HepG2 (cell line): ENCODE results near the gene KIF21B. TPM values are rescaled to one million over a fixed set of nuclear protein-coding genes. Genes with fewer than 3 reads are reported as not detected.

Experiments
- ATAC-seq: fragments of 200-7000 bp; cut with Tn5 transposase; 3 replicates; pipeline ENCODE4 v1.9.1; 2020; ENCODE audit warnings: mild to moderate bottlenecking, moderate library complexity
- BruUV-seq: library from RNA; stranded (reverse); fragments of 400-500 nt; replicated peaks from 2 replicates; lab custom pipeline; 2021; lab: Mats Ljungman, UMichigan
- CTCF ChIA-PET: fragments of 300-600 bp; formaldehyde crosslinking; extraction: SDS; loops from one replicate; lab custom pipeline; 2021; ENCODE audit warnings: low total read pairs, inconsistent platforms, low intra/inter-chr PET ratio; lab: Yijun Ruan, JAX
- POLR2A ChIA-PET: fragments of 350-600 bp; sonication (Branson Sonifier 250); formaldehyde crosslinking; loops from one replicate; lab custom pipeline; 2020; ENCODE audit warnings: antibody characterized with exemption, inconsistent platforms; lab: Yijun Ruan, JAX
- DNase-seq: peaks from one replicate; pipeline ENCODE4 v3.0.0-alpha.2; 2015; ENCODE audit warnings: low spot score
- FAIRE-seq: peaks from 3 replicates; lab custom pipeline; 2011; peaks lifted over from hg19 to GRCh38; lab: Jason Lieb, UNC
- H2AFZ ChIP-seq: one replicate; pipeline ENCODE4 v1.6.1; 2011; ENCODE audit warnings: low read length, inconsistent platforms
- H3K27ac ChIP-seq: fragments of 300-600 bp; 3 replicates; pipeline ENCODE4 v1.8.0; 2011; ENCODE audit warnings: mixed run types, mild to moderate bottlenecking, mixed read lengths, low read length, inconsistent platforms; ENCODE audit not compliant: insufficient read depth; ENCODE audit errors: extremely low read length
- H3K27me3 ChIP-seq, 2 experiments: fragments of 200-600 bp in 1 of 2; 2 replicates in 1 of 2; 3 replicates in 1 of 2; pipeline versions ENCODE4 v1.6.0 to v1.8.0; 2011; ENCODE audit warnings: low read length in 2 of 2, mild to moderate bottlenecking in 2 of 2, moderate library complexity in 2 of 2, inconsistent platforms in 1 of 2; ENCODE audit not compliant: insufficient read depth in 2 of 2, control insufficient read depth in 1 of 2
- H3K36me3 ChIP-seq, 2 experiments: fragments of 200-600 bp in 1 of 2; replicated peaks in 1 of 2; 2 replicates in 1 of 2; 3 replicates in 1 of 2; pipeline versions ENCODE4 v1.5.1 to v1.8.0; 2011; ENCODE audit warnings: low read length in 2 of 2, inconsistent platforms in 1 of 2; ENCODE audit not compliant: insufficient read depth in 2 of 2, control insufficient read depth in 1 of 2
- H3K4me1 ChIP-seq: 2 replicates; pipeline ENCODE4 v1.5.1; 2012; ENCODE audit warnings: low read length, inconsistent platforms; ENCODE audit not compliant: insufficient read depth
- H3K4me2 ChIP-seq: 2 replicates; pipeline ENCODE4 v1.6.0; 2011; ENCODE audit warnings: low read depth, low read length, inconsistent platforms
- H3K4me3 ChIP-seq, 3 experiments: fragments of 200-600 bp in 1 of 3; sonication (generic), shearing (Covaris generic) in 1 of 3; replicated peaks in 1 of 3; 2 replicates each; pipeline ENCODE4 v1.5.1; 2011 to 2016; ENCODE audit warnings: low read length in 3 of 3, inconsistent platforms in 2 of 3, low read depth in 2 of 3, mild to moderate bottlenecking in 2 of 3, control low read depth in 1 of 3, mixed read lengths in 1 of 3; ENCODE audit not compliant: insufficient read depth in 1 of 3
- H3K79me2 ChIP-seq: one replicate; pipeline ENCODE4 v1.6.1; 2011; ENCODE audit warnings: low read length, inconsistent platforms; ENCODE audit not compliant: insufficient read depth
- H3K9ac ChIP-seq: 2 replicates; pipeline ENCODE4 v1.6.0; 2011; ENCODE audit warnings: mild to moderate bottlenecking, low read depth, low read length, inconsistent platforms; ENCODE audit not compliant: insufficient read depth
- H3K9me3 ChIP-seq: 2 replicates; pipeline ENCODE4 v1.5.1; 2012; ENCODE audit warnings: mild to moderate bottlenecking, low read length
- H4K20me1 ChIP-seq: 2 replicates; pipeline ENCODE4 v1.6.0; 2011; ENCODE audit warnings: inconsistent platforms, mild to moderate bottlenecking, low read length, moderate library complexity; ENCODE audit not compliant: insufficient read depth
- CBX2 ChIP-seq, 2 experiments: fragments of 200-600 bp in 1 of 2; sonication (generic); formaldehyde crosslinking in 1 of 2; IDR thresholded peaks; 2 replicates each; pipeline versions ENCODE4 v1.7.0 to v1.8.1; 2018 to 2022; ENCODE audit warnings: low read depth in 2 of 2, low read length in 1 of 2, mild to moderate bottlenecking in 1 of 2, missing genetic modification reagents in 1 of 2
- CBX5 ChIP-seq: sonication (generic); formaldehyde crosslinking; IDR thresholded peaks from 2 replicates; pipeline ENCODE4 v1.4.0; 2020; ENCODE audit warnings: missing genetic modification reagents, borderline replicate concordance
- FUBP1 ChIP-seq: sonication (generic); formaldehyde crosslinking; IDR thresholded peaks from 2 replicates; pipeline ENCODE4 v1.5.1; 2020; ENCODE audit warnings: missing genetic modification reagents, mild to moderate bottlenecking, borderline replicate concordance
- JUN ChIP-seq: sonication (generic); formaldehyde crosslinking; IDR thresholded peaks from 2 replicates; pipeline ENCODE4 v1.4.0; 2020; ENCODE audit warnings: mild to moderate bottlenecking, missing genetic modification reagents
- MLX ChIP-seq: IDR thresholded peaks from 2 replicates; pipeline ENCODE4 v1.6.1; 2016
- NFE2L2 ChIP-seq: fragments of 150-350 bp; IDR thresholded peaks from 2 replicates; pipeline ENCODE4 v1.6.1; 2014; ENCODE audit warnings: low read length
- ZBTB42 ChIP-seq: sonication (generic); formaldehyde crosslinking; IDR thresholded peaks from 2 replicates; pipeline ENCODE4 v1.5.0; 2020; ENCODE audit warnings: mild to moderate bottlenecking, missing genetic modification reagents
- ZNF10 ChIP-seq: sonication (generic); formaldehyde crosslinking; IDR thresholded peaks from 2 replicates; pipeline ENCODE4 v1.4.0; 2020; ENCODE audit warnings: mild to moderate bottlenecking, low read depth, missing genetic modification reagents, borderline replicate concordance
- ZSCAN21 ChIP-seq: sonication (generic); formaldehyde crosslinking; IDR thresholded peaks from 2 replicates; pipeline ENCODE4 v1.8.0; 2022; ENCODE audit warnings: mild to moderate bottlenecking, missing genetic modification reagents, moderate library complexity, borderline replicate concordance
- WGBS: methylation state at CpG from one replicate; pipeline ENCODE4 v1.1.6; 2017; ENCODE audit warnings: low lambda C conversion rate; 5-methylcytosine and 5-hydroxymethylcytosine counted together
- in situ Hi-C: cut with HindIII; loops from 2 replicates; pipeline ENCODE4 v1.10.0; 2017; ENCODE audit warnings: low pct_unique_long_range_greater_than_20kb; ENCODE audit not compliant: extremely low pct_ligation_motif_present
- intact Hi-C: fragments of 100-400 bp; cut with micrococcal nuclease; formaldehyde crosslinking; loops from one replicate; pipeline ENCODE4 v1.10.0; 2022; ENCODE audit not compliant: unreplicated experiment
- polyA plus RNA-seq, 8 experiments: library from polyadenylated mRNA; depleted of rRNA in 3 of 8; stranded (reverse) in 7 of 8; unstranded in 1 of 8; fragments of >200 nt; fragmentation: Illumina TruSeq in 4 of 8; extraction: Trizol in 4 of 8; gene quantifications; 2 replicates each; pipeline versions ENCODE4 v1.2.1 to v1.2.3, GENCODE V29; 2011 to 2016; ENCODE audit warnings: low read depth in 4 of 8, missing spikeins in 1 of 8, mixed read lengths in 1 of 8; ENCODE audit not compliant: insufficient read depth in 1 of 8
- total RNA-seq, 5 experiments: library from RNA; depleted of rRNA; stranded (reverse); fragments of >200 nt; fragmentation: Illumina TruSeq; extraction: Trizol; gene quantifications; 2 replicates each; pipeline ENCODE4 v1.2.3, GENCODE V29; 2016; ENCODE audit warnings: low read depth in 1 of 5
- TF ChIP-seq, protein P1 (sequence below): sonication (generic); formaldehyde crosslinking; IDR thresholded peaks from 2 replicates; pipeline ENCODE4 v1.4.0; 2020; ENCODE audit warnings: mild to moderate bottlenecking, low read depth, missing genetic modification reagents

KIF21B gene
- total and polyA plus RNA-seq, 2 of the 13 experiments (the other 11 are each of a cell fraction or from before 2014, with no cell fraction given) = 0.17 to 0.20 TPM

DNA sequence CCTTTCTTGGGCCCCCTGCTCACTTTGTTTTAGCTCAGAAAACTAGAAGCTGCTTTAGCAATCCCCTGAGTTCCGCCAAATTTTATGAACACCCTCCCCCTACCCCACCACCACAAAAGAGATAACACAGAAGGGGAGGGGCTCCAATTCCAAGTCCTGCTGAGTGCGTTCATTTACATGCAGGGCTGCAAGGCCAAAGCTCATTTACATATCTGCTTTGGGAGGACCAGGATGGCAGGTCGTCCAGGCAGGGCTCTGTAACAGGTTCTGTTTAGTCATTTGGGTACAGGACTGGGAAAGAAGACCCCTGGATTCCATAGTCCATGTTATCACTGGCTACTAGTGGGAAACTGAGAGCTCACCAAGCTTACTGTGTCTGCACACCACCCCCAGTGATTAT is 35.9 kb upstream of the KIF21B start:
- WGBS = 31% methylated on average over 2 of the region's 3 CpGs
- DNase-seq (no peak), ATAC-seq (no peak), FAIRE-seq (no peak)
- ChIA-PET POLR2A (no interaction called here), CTCF (no interaction called here)
- Histone ChIP-seq H3K4me2 (no peak overlapping the region), H3K27ac (no peak overlapping the region), H3K4me1 (peaks cover 15% of the 10 kb centered on the region), H3K27me3 (peaks cover 0 to 7% of the 10 kb centered on the region in 2 experiments; a peak in 1 of 5 replicates), H3K79me2 (no peaks in the 10 kb centered on the region), H3K9me3 (no peaks in the 10 kb centered on the region), H3K9ac (no peak overlapping the region), H3K36me3 (no peaks in the 10 kb centered on the region), H3K4me3 (no peak overlapping the region), H2AFZ (no peak overlapping the region), H4K20me1 (no peaks in the 10 kb centered on the region)
- in situ Hi-C loops = no loop called here
- intact Hi-C loops = no loop called here
- TF ChIP-seq CBX2 (IDR thresholded peaks at IDR 0.05; ENCODE audit: low read depth, low read length) (no peak), CBX2 (CRISPR knock-in tag; IDR thresholded peaks at IDR 0.05; ENCODE audit: low read depth) (no peak), NFE2L2 (no peak)
- BruUV-seq = no TSS peak

GRCh38 chr1:201054091-201054543 is 30.6 kb upstream of the KIF21B start:
- TF ChIP-seq, protein P1, sequence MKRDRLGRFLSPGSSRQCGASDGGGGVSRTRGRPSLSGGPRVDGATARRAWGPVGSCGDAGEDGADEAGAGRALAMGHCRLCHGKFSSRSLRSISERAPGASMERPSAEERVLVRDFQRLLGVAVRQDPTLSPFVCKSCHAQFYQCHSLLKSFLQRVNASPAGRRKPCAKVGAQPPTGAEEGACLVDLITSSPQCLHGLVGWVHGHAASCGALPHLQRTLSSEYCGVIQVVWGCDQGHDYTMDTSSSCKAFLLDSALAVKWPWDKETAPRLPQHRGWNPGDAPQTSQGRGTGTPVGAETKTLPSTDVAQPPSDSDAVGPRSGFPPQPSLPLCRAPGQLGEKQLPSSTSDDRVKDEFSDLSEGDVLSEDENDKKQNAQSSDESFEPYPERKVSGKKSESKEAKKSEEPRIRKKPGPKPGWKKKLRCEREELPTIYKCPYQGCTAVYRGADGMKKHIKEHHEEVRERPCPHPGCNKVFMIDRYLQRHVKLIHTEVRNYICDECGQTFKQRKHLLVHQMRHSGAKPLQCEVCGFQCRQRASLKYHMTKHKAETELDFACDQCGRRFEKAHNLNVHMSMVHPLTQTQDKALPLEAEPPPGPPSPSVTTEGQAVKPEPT (CRISPR knock-in tag) = no peak
- TF ChIP-seq MLX (CRISPR knock-in tag) = no peak
- no peak for TF ChIP-seq FUBP1 (CRISPR knock-in tag)
- no peak for TF ChIP-seq JUN (CRISPR knock-in tag)
- no peak for TF ChIP-seq ZNF10
- TF ChIP-seq ZBTB42 (CRISPR knock-in tag) = no peak
- no peak for TF ChIP-seq CBX5 (CRISPR knock-in tag)
- no peak for TF ChIP-seq ZSCAN21 (CRISPR knock-in tag)
- H3K27me3 ChIP-seq = peaks cover 6 to 31% of the 10 kb centered on the region in 2 experiments; a peak in 3 of 5 replicates
- POLR2A ChIA-PET = no interaction called here
- 43% methylated on average over 8 of the region's 10 CpGs for WGBS
- no peak overlapping the region for H3K9ac ChIP-seq
- H3K4me2 ChIP-seq = no peak overlapping the region
- no TSS peak for BruUV-seq
- H2AFZ ChIP-seq = no peak overlapping the region
- H3K4me1 ChIP-seq = no peaks in the 10 kb centered on the region
- FAIRE-seq (no peak), ATAC-seq (no peak), DNase-seq (no peak)
- CTCF ChIA-PET = no interaction called here
- H4K20me1 ChIP-seq = no peaks in the 10 kb centered on the region
- no peak overlapping the region for H3K27ac ChIP-seq
- in situ Hi-C loops = no loop called here
- no peaks in the 10 kb centered on the region for H3K79me2 ChIP-seq
- intact Hi-C loops = no loop called here
- no peaks in the 10 kb centered on the region for H3K36me3 ChIP-seq
- H3K9me3 ChIP-seq = no peaks in the 10 kb centered on the region
- no peak overlapping the region for H3K4me3 ChIP-seq
